ENCODE measurements around the gene FIG4. TPM values are rescaled to one million over a fixed set of nuclear protein-coding genes. Genes with fewer than 3 reads are reported as not detected.

The FIG4 gene
- total and polyA plus RNA-seq, 8 donors: 18.0 to 24.5 (median 19.0) TPM

DNA sequence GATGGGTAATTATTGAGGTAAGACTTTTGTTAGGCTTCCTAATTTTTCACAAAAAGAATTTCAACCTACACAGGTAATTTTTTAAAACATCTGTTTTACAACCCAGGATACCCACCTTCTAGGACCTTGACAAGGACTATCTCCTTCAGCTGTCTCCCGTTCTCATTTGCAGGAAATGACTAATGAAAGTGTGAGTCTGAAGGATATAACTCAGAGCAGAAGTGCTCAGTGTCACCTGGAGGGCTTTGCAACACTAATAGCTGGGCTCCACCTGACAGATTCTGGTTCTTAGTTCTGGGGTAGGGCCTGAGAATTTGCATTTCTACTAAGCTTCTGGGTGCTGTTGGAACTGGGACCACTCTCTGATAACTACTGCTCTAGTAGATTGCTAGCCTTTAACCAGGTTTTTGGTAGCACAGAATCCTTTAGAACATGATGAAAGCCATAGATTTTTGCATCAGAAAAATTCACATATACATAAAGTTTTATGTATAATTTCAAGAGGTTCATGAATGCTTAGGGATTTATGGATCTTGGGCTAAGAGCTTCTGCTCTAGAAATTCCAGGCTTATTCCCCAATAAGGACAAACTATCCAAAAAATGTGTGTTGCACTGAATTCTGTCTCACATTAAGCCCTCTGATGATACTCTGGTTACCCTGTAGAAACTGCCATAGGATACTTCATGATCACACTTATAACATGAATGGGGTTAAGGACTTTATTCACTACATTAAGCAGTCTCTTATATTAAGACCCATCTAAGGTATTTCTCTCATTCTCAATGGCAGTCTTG, 30.4 kb upstream of the FIG4 start:
- DNase-seq (no peak), ATAC-seq (no peak)
- TF ChIP-seq, protein P1, sequence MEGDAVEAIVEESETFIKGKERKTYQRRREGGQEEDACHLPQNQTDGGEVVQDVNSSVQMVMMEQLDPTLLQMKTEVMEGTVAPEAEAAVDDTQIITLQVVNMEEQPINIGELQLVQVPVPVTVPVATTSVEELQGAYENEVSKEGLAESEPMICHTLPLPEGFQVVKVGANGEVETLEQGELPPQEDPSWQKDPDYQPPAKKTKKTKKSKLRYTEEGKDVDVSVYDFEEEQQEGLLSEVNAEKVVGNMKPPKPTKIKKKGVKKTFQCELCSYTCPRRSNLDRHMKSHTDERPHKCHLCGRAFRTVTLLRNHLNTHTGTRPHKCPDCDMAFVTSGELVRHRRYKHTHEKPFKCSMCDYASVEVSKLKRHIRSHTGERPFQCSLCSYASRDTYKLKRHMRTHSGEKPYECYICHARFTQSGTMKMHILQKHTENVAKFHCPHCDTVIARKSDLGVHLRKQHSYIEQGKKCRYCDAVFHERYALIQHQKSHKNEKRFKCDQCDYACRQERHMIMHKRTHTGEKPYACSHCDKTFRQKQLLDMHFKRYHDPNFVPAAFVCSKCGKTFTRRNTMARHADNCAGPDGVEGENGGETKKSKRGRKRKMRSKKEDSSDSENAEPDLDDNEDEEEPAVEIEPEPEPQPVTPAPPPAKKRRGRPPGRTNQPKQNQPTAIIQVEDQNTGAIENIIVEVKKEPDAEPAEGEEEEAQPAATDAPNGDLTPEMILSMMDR (IDR thresholded peaks at IDR 0.05): no peak
- H3K27me3 ChIP-seq: no peaks in the 10 kb centered on the region
- H3K4me3 ChIP-seq: no peak overlapping the region
- peaks cover 0 to 4% of the 10 kb centered on the region in 2 donors for H3K36me3 ChIP-seq
- H3K27ac ChIP-seq: no peak overlapping the region
- no peaks in the 10 kb centered on the region for H3K9me3 ChIP-seq
- no peaks in the 10 kb centered on the region for H3K4me1 ChIP-seq
- intact Hi-C loops (cut with DNase I): no loop called here

DNA sequence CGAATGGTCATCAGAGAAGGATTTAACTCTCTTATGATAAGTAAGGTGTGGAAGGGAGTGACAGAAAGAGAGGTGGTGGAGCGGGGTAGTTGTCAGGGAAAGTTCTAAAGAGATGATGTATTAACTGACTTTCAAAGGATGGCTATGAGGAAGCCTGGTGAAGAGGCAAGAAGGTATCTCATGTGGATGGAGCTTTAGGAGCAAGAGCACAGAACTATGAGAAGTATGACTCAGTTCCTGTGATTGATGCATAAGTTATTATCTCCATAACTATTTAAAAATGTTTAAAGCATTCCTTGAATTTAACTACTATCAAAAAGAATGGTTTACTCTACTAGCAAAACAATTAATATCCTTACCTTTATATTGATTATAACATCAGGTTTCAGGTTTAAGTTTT, 28.9 kb upstream of the FIG4 start:
- no peak overlapping the region for H3K4me3 ChIP-seq
- H3K27me3 ChIP-seq: no peaks in the 10 kb centered on the region
- H3K4me1 ChIP-seq: no peaks in the 10 kb centered on the region
- DNase-seq (no peak), ATAC-seq (no peak)
- TF ChIP-seq, protein P1 (IDR thresholded peaks at IDR 0.05): no peak
- peaks cover 0 to 4% of the 10 kb centered on the region in 2 donors for H3K36me3 ChIP-seq
- H3K9me3 ChIP-seq: no peaks in the 10 kb centered on the region
- intact Hi-C loops (cut with DNase I): no loop called here
- H3K27ac ChIP-seq: no peak overlapping the region

DNA sequence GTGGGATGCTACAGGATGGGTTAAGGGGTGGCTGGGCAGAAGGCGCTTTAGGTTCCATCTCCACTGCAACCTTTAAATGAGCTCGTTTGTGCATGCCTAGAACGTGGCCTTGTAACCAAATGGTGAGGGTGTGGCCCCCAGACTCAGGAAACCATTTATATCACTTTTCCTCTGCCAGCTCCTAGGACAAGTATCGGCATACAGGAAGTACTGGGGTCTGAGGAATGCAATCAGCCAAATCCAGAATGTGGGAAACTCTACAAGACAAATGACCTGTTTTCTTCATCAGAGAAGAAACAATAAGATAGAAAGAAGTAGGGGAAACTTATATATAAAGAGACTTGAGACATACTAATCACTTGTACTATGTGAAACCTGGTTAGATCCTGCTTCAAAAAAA, 21.3 kb upstream of the FIG4 start:
- H3K36me3 ChIP-seq: peaks cover 0 to 11% of the 10 kb centered on the region in 2 donors
- TF ChIP-seq, protein P1 (IDR thresholded peaks at IDR 0.05): no peak
- no peaks in the 10 kb centered on the region for H3K9me3 ChIP-seq
- no peaks in the 10 kb centered on the region for H3K4me1 ChIP-seq
- H3K27me3 ChIP-seq: no peaks in the 10 kb centered on the region
- DNase-seq (no peak), ATAC-seq (no peak)
- no peak overlapping the region for H3K4me3 ChIP-seq
- H3K27ac ChIP-seq: no peak overlapping the region
- intact Hi-C loops (cut with DNase I): no loop called here

DNA sequence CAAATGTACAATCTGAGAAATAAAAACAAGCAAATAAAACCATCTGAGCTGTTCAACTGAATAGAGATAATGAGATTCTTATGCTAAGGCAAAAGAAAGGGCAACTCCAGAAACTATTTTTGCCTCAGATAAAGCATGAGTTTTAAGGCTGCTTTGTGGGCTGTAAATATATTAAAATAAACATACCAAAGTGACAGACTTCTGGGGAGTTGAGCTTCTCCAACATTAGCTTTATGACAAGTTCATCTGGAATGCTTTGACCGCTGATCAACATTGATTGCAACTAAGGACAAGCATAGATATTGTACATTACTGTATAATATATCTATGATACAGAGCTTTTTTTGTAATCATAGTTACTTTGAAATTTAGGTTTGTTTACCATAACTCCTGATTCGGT, 19.4 kb upstream of the FIG4 start:
- Histone ChIP-seq H3K27me3 (no peaks in the 10 kb centered on the region), H3K27ac (no peak overlapping the region), H3K4me1 (no peaks in the 10 kb centered on the region), H3K4me3 (no peak overlapping the region), H3K36me3 (peaks cover 0 to 11% of the 10 kb centered on the region in 2 donors), H3K9me3 (no peaks in the 10 kb centered on the region)
- DNase-seq (no peak), ATAC-seq (no peak)
- intact Hi-C loops (cut with DNase I): no loop called here
- TF ChIP-seq, protein P1 (IDR thresholded peaks at IDR 0.05): no peak

DNA sequence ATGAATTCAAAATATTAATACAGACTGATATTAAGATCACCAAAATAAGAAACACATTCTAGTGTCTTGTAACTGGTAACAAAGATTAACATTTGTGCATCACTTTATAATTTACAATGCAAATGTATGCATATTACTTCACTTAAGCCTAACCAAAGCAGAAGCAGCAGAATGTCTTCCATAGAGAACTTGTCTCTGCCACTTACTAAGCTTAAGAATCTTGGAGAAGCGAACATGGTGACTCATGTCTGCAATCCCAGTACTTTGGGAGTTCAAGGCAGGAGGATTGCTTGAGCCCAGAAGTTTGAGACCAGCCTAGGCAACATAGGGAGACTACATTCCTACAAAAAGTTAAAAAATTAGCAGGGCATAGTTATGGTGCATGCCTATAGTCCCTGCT, 18.9 kb upstream of the FIG4 start:
- intact Hi-C loops (cut with DNase I): no loop called here
- no peak for ATAC-seq
- Histone ChIP-seq H3K4me3 (no peak overlapping the region), H3K27ac (no peak overlapping the region), H3K27me3 (no peaks in the 10 kb centered on the region), H3K4me1 (no peaks in the 10 kb centered on the region), H3K9me3 (no peaks in the 10 kb centered on the region), H3K36me3 (peaks cover 0 to 11% of the 10 kb centered on the region in 2 donors)
- TF ChIP-seq, protein P1 (IDR thresholded peaks at IDR 0.05): no peak
- DNase-seq: no peak

All from left lung (tissue), 10 donors.